Right lobe of liver (tissue), 6 donors: ENCODE results near the gene GLCE. TPM values are rescaled to one million over a fixed set of nuclear protein-coding genes. Genes with fewer than 3 reads are reported as not detected.

ENCODE experiments used
- ATAC-seq, 4 donors: fragments of 200-7000 bp; cut with Tn5 transposase; one replicate each; pipeline ENCODE4 v1.9.1; 2020; ENCODE audit warnings: mild to moderate bottlenecking in 4 of 4, moderate library complexity in 4 of 4
- DNase-seq, 3 donors: peaks; one replicate each; pipeline ENCODE4 v3.0.0-alpha.2; 2020
- H3K27ac ChIP-seq, 3 donors: fragments of 200-600 bp; one replicate each; pipeline ENCODE4 v1.8.0; 2022
- H3K27me3 ChIP-seq, 2 donors: fragments of 200-600 bp; one replicate each; pipeline ENCODE4 v1.8.0; 2022
- H3K36me3 ChIP-seq, 4 donors: fragments of 200-600 bp; sonication (generic) in 1 of 4; one replicate each; pipeline versions ENCODE4 v1.5.1 to v1.8.0; 2017 to 2022; ENCODE audit warnings: control low read depth in 1 of 4
- H3K4me1 ChIP-seq, 4 donors: fragments of 200-600 bp; sonication (generic) in 1 of 4; one replicate each; pipeline versions ENCODE4 v1.5.1 to v1.8.0; 2017 to 2022; ENCODE audit warnings: control low read depth in 1 of 4
- H3K4me3 ChIP-seq, 3 donors: fragments of 200-600 bp; one replicate each; pipeline ENCODE4 v1.8.0; 2022
- H3K9me3 ChIP-seq, 4 donors: fragments of 200-600 bp; sonication (generic) in 1 of 4; one replicate each; pipeline versions ENCODE4 v1.5.1 to v1.8.0; 2017 to 2022; ENCODE audit warnings: control low read depth in 1 of 4
- CTCF ChIP-seq, 4 donors: fragments of 200-600 bp in 3 of 4; fragments of 450-650 bp in 1 of 4; IDR thresholded peaks; one replicate each; pipeline versions ENCODE4 v1.5.1 to v1.8.0; 2016 to 2022; ENCODE audit warnings: antibody characterized with exemption in 4 of 4, mild to moderate bottlenecking in 2 of 4
- POLR2A ChIP-seq: fragments of 450-650 bp; IDR thresholded peaks from one replicate; pipeline ENCODE4 v1.6.1; 2017; ENCODE audit warnings: antibody characterized with exemption, mild to moderate bottlenecking
- WGBS: methylation state at CpG from one replicate; pipeline ENCODE4 v1.1.6; 2018; ENCODE audit warnings: low coverage, low lambda C conversion rate; ENCODE audit not compliant: insufficient coverage; ENCODE audit errors: missing lambda C conversion rate; 5-methylcytosine and 5-hydroxymethylcytosine counted together
- intact Hi-C, 2 donors: fragments of 100-400 bp; cut with DNase I; formaldehyde crosslinking; loops; one replicate each; pipeline versions ENCODE4 v1.11.2 to v1.14.1; 2022
- total RNA-seq, 6 experiments: library from RNA; depleted of rRNA in 2 of 6; stranded (reverse); fragments of >200 nt in 2 of 6; fragmentation: NEBNext Ultra II Directional in 3 of 6; extraction: Animal tissue kit (Norgen Biotek cat#: 25700) in 3 of 6; gene quantifications; one replicate each; pipeline versions ENCODE4 v1.1.0 to v1.2.4, GENCODE V29; 2016 to 2023
- donor health status: DM: no; HTN: yes; CAD: no.
- donor health status: DM: no; HTN: no; CAD: no.
- donor health status: DM: no; HTN: no; CAD: no.
- donor health status: DM: no; HTN: yes; CAD: no.
- donor health status: DM: no; HTN: yes; CAD: no.

Gene GLCE
- total RNA-seq, 6 experiments from 2014 or later = 8.1 to 23.5 (median 15.4) TPM

- Histone ChIP-seq H3K9me3 (no peaks in the 10 kb centered on the region), H3K4me1 (no peaks in the 10 kb centered on the region), H3K27ac (no peak overlapping the region), H3K36me3 (no peaks in the 10 kb centered on the region), H3K4me3 (no peak overlapping the region), H3K27me3 (no peaks in the 10 kb centered on the region)
- no peak for ATAC-seq
- intact Hi-C loops = no loop called here
- 45% methylated on average over 3 of the region's 5 CpGs for WGBS
- DNase-seq = no peak
- no peak for TF ChIP-seq POLR2A
- no peak for TF ChIP-seq CTCF (IDR thresholded peaks at IDR 0.05)
These were observed 120.3 kb downstream of the GLCE start for GRCh38 chr15:69280783-69281182.

- no peaks in the 10 kb centered on the region for H3K27me3 ChIP-seq
- H3K4me3 ChIP-seq = no peak overlapping the region
- H3K9me3 ChIP-seq = no peaks in the 10 kb centered on the region
- H3K36me3 ChIP-seq = no peaks in the 10 kb centered on the region
- no peak for DNase-seq
- H3K27ac ChIP-seq = no peak overlapping the region
- intact Hi-C loops = no loop called here
- ATAC-seq = no peak
- no peak for TF ChIP-seq CTCF (IDR thresholded peaks at IDR 0.05)
- TF ChIP-seq POLR2A = no peak
- 80% methylated on average over 2 of the region's 9 CpGs for WGBS
- H3K4me1 ChIP-seq = no peaks in the 10 kb centered on the region
These were observed 121.8 kb downstream of the GLCE start for GRCh38 chr15:69282104-69282743.

GRCh38 chr15:69285834-69286233, 125.4 kb downstream of the GLCE start:
- DNase-seq = no peak
- intact Hi-C loops = no loop called here
- Histone ChIP-seq H3K4me1 (peaks cover 0 to 12% (median 0%) of the 10 kb centered on the region in 4 donors), H3K27ac (no peak overlapping the region), H3K9me3 (no peaks in the 10 kb centered on the region), H3K4me3 (no peak overlapping the region), H3K27me3 (no peaks in the 10 kb centered on the region), H3K36me3 (no peaks in the 10 kb centered on the region)
- TF ChIP-seq CTCF (IDR thresholded peaks at IDR 0.05) = no peak
- TF ChIP-seq POLR2A = no peak
- 91% methylated on average over 12 of the region's 12 CpGs for WGBS
- ATAC-seq = no peak

- Histone ChIP-seq H3K27me3 (no peaks in the 10 kb centered on the region), H3K27ac (no peak overlapping the region), H3K4me3 (no peak overlapping the region), H3K36me3 (no peaks in the 10 kb centered on the region), H3K9me3 (no peaks in the 10 kb centered on the region), H3K4me1 (peaks cover 0 to 13% (median 0%) of the 10 kb centered on the region in 4 donors)
- 83% methylated on average over 6 of the region's 7 CpGs for WGBS
- intact Hi-C loops = no loop called here
- no peak for ATAC-seq
- DNase-seq = no peak
- TF ChIP-seq POLR2A = no peak
- TF ChIP-seq CTCF (IDR thresholded peaks at IDR 0.05) = no peak
These were observed 127.6 kb downstream of the GLCE start for GRCh38 chr15:69288011-69288410.
